GM08714 (cell line): Measurements from ENCODE around the gene CFAP52.
"Not testable (repeated sequence)": the region's sequence is repeated elsewhere in the genome, so short reads cannot be mapped to it uniquely, and the experiment has no call there.

Experiments used
- H3K4me3 ChIP-seq: fragments of 200-500 bp; sonication (Bioruptor generic); 2 replicates; pipeline ENCODE4 v1.5.1; 2014; ENCODE audit warnings: mild to moderate bottlenecking, low read length, inconsistent platforms
- ZNF274 ChIP-seq: IDR thresholded peaks from 2 replicates; pipeline ENCODE4 v1.6.1; 2012; ENCODE audit warnings: mild to moderate bottlenecking, low read depth, low read length

Gene CFAP52

GRCh38 chr17:9576521-9577372, at the start of gene CFAP52:
TSS of gene CFAP52 (plus strand) at chr17:9576642. CDS start at chr17:9576696, 54 bp downstream.
- H3K4me3 ChIP-seq: peak within 1 kb of the TSS; percentile 86
- no peak for TF ChIP-seq ZNF274

GRCh38 chr17:9527788-9528187, 48.7 kb upstream of the CFAP52 start:
- TF ChIP-seq ZNF274: no peak
- H3K4me3 ChIP-seq: no peak overlapping the region

GRCh38 chr17:9529033-9529700, 47.3 kb upstream of the CFAP52 start:
- no peak for TF ChIP-seq ZNF274
- H3K4me3 ChIP-seq: no peak overlapping the region

- H3K4me3 ChIP-seq: no peak overlapping the region
- TF ChIP-seq ZNF274: no peak
Measured at GRCh38 chr17:9531034-9531433, 45.4 kb upstream of the CFAP52 start.

- H3K4me3 ChIP-seq: no peak overlapping the region
- TF ChIP-seq ZNF274: no peak
Measured at GRCh38 chr17:9532715-9533114, 43.7 kb upstream of the CFAP52 start.

GRCh38 chr17:9533441-9533840, 43.0 kb upstream of the CFAP52 start:
- TF ChIP-seq ZNF274: no peak
- H3K4me3 ChIP-seq: no peak overlapping the region

GRCh38 chr17:9536061-9536460, 40.4 kb upstream of the CFAP52 start:
- H3K4me3 ChIP-seq: no peak overlapping the region
- TF ChIP-seq ZNF274: no peak

GRCh38 chr17:9537177-9537776, 39.2 kb upstream of the CFAP52 start:
- no peak for TF ChIP-seq ZNF274
- H3K4me3 ChIP-seq: no peak overlapping the region

- no peak for TF ChIP-seq ZNF274
- no peak overlapping the region for H3K4me3 ChIP-seq
Measured at GRCh38 chr17:9538626-9539025, 37.8 kb upstream of the CFAP52 start.

GRCh38 chr17:9541718-9542117, 34.7 kb upstream of the CFAP52 start:
- H3K4me3 ChIP-seq: no peak overlapping the region
- TF ChIP-seq ZNF274: no peak

- no peak for TF ChIP-seq ZNF274
- no peak overlapping the region for H3K4me3 ChIP-seq
Measured at GRCh38 chr17:9544221-9544620, 32.2 kb upstream of the CFAP52 start.

GRCh38 chr17:9549215-9549614, 27.2 kb upstream of the CFAP52 start:
- TF ChIP-seq ZNF274: no peak
- no peak overlapping the region for H3K4me3 ChIP-seq

- H3K4me3 ChIP-seq: no peak overlapping the region
- no peak for TF ChIP-seq ZNF274
Measured at GRCh38 chr17:9553181-9553580, 23.3 kb upstream of the CFAP52 start.

- TF ChIP-seq ZNF274: no peak
- no peak overlapping the region for H3K4me3 ChIP-seq
Measured at GRCh38 chr17:9553596-9553995, 22.8 kb upstream of the CFAP52 start.

GRCh38 chr17:9554715-9555114, 21.7 kb upstream of the CFAP52 start:
- H3K4me3 ChIP-seq: not testable (repeated sequence)
